NCI-H2196 treated with DMSO at 0.1 percent for 48 hours (cell line): ENCODE results near the gene MRPL17.
"Not testable (repeated sequence)": the region's sequence is repeated elsewhere in the genome, so short reads cannot be mapped to it uniquely, and the experiment has no call there.

ENCODE experiments used
- DNase-seq: peaks from one replicate; lab custom pipeline; 2025; ENCODE audit not compliant: unreplicated experiment; lab: John Stamatoyannopoulos, UW

The MRPL17 gene

GRCh38 chr11:6684068-6684467, 928 bp upstream of the MRPL17 start:
- not testable (repeated sequence) for DNase-seq

- no peak for DNase-seq
Observed at GRCh38 chr11:6682591-6682935, 577 bp downstream of the MRPL17 start.

DNA sequence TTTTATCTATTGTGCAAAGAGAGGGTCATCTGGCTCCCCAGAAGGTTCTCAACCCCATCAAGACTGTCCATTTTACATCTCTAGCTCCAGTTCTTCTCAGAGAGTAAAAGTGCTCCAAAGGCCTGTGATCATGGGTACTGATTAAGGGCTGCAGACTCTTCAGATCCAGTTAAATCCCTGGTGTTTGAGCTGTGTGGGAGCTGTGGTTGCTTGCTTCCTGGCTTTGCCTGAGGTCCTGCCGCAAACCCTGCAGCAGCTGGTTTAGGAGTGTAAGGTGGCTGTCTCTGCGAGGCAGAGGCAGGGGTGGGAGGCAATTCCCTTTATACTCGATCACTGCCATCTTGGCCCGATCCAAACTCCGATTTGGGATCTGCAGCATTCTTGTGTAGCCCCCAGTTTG, 1.2 kb downstream of the MRPL17 start:
- no peak for DNase-seq

- no peak for DNase-seq
Observed at GRCh38 chr11:6681505-6681904, 1.6 kb downstream of the MRPL17 start.

DNA sequence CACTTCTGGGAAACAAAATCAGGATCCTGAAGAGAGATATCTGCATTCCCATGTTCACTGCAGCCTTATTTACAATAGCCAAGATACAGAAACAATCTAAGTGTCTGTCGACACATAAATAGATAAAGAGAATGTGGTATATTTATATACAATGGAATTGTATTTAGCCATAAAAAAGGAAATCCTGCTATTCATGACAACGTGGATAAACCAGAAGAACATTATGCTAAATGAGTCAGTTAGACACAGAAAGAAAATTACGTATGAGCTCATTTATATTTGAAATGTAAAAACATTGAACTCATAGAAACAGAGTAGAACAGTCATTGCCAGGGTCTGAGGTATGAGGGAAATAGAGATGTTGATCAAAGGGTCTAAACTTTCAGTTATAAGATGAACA, 6.1 kb downstream of the MRPL17 start:
- no peak for DNase-seq

- no peak for DNase-seq
Observed at GRCh38 chr11:6674862-6675261, 8.3 kb downstream of the MRPL17 start.

- DNase-seq, result no peak
Observed at GRCh38 chr11:6674219-6674597, 8.9 kb downstream of the MRPL17 start.

DNA sequence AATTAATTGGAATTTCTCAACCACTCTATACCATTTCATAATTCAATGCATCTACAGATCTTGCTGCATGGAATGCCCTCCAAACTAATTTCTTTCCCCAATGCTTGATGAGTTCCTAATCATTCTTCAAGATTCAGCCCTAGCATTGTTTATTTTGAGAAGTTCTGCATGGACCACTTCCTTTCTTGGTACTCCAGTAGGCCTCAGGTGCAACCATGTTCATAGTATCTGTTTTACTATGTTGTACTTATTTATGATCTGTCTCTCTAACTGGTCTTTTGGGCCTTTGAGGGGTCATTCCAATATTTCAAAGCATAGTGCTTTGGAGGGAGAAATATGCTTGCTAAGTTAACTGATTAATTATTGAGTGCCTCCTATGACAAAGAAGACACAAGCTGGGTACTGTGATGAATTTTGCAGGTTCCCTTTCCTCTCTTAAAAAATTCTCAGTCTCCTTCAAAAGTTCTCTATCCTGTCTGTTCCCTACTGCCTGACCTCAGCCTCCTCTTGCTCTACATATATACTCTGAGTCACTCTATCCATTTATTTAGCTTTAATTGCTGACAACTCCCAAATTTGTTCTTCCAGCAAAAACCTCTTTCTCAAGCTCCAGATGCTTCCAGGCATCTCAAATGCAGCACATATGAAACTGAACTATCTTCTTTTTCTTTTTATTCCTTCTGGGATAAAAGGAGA, 9.5 kb downstream of the MRPL17 start:
- no peak for DNase-seq

- no peak for DNase-seq
Observed at GRCh38 chr11:6671991-6672390, 11.1 kb downstream of the MRPL17 start.

GRCh38 chr11:6670202-6670830, 12.8 kb downstream of the MRPL17 start:
- no peak for DNase-seq

- DNase-seq, result no peak
Observed at GRCh38 chr11:6667733-6668374, 15.3 kb downstream of the MRPL17 start.

GRCh38 chr11:6666302-6667183, 16.6 kb downstream of the MRPL17 start:
- no peak for DNase-seq

GRCh38 chr11:6664551-6664950, 18.6 kb downstream of the MRPL17 start:
- no peak for DNase-seq

DNA sequence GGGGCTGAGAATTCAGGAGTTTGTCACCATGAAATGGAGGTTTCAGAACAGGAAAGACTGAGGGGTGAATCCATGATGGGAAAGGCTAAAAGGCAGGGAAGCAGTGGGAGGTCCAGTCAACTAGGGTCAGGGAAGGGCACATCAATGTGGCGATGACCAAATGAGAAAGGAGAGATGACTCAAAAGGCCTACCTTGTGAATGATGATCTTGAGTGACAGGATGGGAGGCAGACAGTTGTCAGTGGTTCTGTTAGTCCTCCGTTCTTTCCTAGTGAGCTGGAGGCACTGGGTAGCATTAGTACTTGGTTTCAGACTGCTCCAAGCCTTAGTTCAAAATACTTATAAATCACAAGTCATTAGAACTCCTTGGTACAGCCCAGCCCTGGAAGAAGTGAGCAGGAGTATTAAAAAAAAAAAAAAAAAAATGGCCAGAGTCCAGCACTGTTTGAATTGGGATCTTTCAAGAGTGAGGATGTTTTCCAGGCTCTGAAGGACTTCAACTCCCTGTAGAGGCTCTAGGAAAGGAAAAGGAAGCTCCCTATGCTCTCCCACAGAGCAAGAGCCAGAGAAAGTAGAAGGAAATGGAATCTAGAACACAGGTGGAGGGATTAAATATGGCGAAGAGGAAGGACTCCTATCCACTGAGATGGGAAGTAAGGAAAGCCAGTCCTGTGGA, 19.2 kb downstream of the MRPL17 start:
- no peak for DNase-seq

GRCh38 chr11:6660712-6661111, 22.4 kb downstream of the MRPL17 start:
- DNase-seq, result no peak

GRCh38 chr11:6658647-6659046, 24.5 kb downstream of the MRPL17 start:
- DNase-seq, result no peak

GRCh38 chr11:6657346-6657745, 25.8 kb downstream of the MRPL17 start:
- no peak for DNase-seq

GRCh38 chr11:6656936-6657335, 26.2 kb downstream of the MRPL17 start:
- DNase-seq, result no peak

- DNase-seq, result no peak
Observed at GRCh38 chr11:6656584-6656915, 26.6 kb downstream of the MRPL17 start.

DNA sequence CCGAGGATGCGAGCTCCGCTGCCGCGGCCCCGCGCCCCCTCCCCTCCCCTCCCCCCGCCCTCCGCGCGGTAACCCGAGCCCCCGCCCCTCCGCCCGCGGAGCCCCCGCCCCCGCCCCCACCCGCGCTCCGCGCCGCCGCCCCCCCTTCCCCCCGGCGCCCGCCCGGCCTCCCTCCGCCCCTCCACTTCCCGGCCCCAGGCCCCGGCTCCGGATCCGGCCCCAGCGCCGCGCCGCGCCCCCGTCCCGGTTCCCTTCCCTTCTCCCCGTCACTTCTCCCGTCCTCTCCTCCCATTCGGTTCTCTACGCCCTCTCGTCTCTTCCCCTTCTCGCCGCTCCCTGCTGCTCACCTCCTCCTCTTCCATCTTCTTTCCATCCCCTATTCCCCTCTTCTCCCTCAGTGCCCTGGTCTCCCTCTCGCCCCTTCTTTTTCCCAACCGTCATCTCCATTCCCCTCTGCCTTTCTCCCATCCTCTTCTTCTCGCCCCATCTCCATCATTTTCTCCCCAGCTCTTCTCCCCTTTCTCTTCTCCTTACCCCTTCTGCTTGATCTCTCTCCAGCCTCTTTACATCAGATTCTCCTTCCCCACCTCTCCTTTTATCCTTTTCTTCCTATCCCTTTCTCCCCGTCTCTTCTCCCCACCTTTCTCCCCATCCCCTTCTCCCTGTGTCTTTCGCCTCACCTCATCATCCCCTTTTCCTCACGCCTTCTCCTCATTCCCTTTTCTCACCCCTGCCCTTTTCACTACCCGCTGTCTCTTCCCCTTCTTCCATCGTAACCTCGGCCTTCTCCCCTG, 27.2 kb downstream of the MRPL17 start, which contains the start of gene DCHS1:
Gene DCHS1 (minus strand): TSS at position 20 of the 794 bp plus-strand sequence. CDS start 14,196 bp downstream, outside the sequence.
- DNase-seq, result no peak
